Peyer's patch (tissue), 4 donors: ENCODE data around the gene SDF2L1. TPM values are rescaled to one million over a fixed set of nuclear protein-coding genes. Genes with fewer than 3 reads are reported as not detected.
"Not testable (repeated sequence)": the region's sequence is repeated elsewhere in the genome, so short reads cannot be mapped to it uniquely, and the experiment has no call there.

Experiments used
- DNase-seq, 3 donors: peaks; one replicate each; pipeline ENCODE4 v3.0.0-alpha.2; 2017 to 2019
- H3K27ac ChIP-seq, 4 donors: fragments of 200-600 bp; sonication (generic); one replicate each; pipeline ENCODE4 v1.5.1; 2016 to 2019
- H3K27me3 ChIP-seq, 2 donors: fragments of 200-600 bp; sonication (generic); one replicate each; pipeline ENCODE4 v1.5.1; 2019
- H3K36me3 ChIP-seq, 3 donors: fragments of 200-600 bp; sonication (generic); one replicate each; pipeline ENCODE4 v1.5.1; 2016 to 2019
- H3K4me1 ChIP-seq, 4 donors: fragments of 200-600 bp; sonication (generic); one replicate each; pipeline ENCODE4 v1.5.1; 2016 to 2019
- H3K4me3 ChIP-seq, 4 donors: fragments of 200-600 bp; sonication (generic); 1 replicate in 3 of 4; 2 replicates in 1 of 4; pipeline ENCODE4 v1.5.1; 2016 to 2019; ENCODE audit warnings: mild to moderate bottlenecking in 1 of 4
- H3K9me3 ChIP-seq, 4 donors: fragments of 200-600 bp; sonication (generic); one replicate each; pipeline ENCODE4 v1.5.1; 2016 to 2019; ENCODE audit warnings: mild to moderate bottlenecking in 1 of 4
- CTCF ChIP-seq, 6 experiments: fragments of 450-650 bp in 4 of 6; fragments of 200-600 bp in 2 of 6; sonication (generic) in 1 of 6; IDR thresholded peaks; one replicate each; pipeline ENCODE4 v1.5.1; 2017 to 2019; ENCODE audit warnings: antibody characterized with exemption in 6 of 6, mild to moderate bottlenecking in 3 of 6, moderate library complexity in 1 of 6
- POLR2A ChIP-seq, 2 donors: fragments of 450-650 bp; IDR thresholded peaks; one replicate each; pipeline ENCODE4 v1.5.1; 2017; ENCODE audit warnings: antibody characterized with exemption in 2 of 2, mild to moderate bottlenecking in 2 of 2, moderate library complexity in 2 of 2
- total RNA-seq, 4 donors: library from RNA; depleted of rRNA; stranded (reverse); fragments of >200 nt; gene quantifications; one replicate each; pipeline ENCODE4 v1.1.0, GENCODE V29; 2016

The SDF2L1 gene
- total RNA-seq, 4 donors from 2014 or later, result 14.9 to 49.2 (median 30.0) TPM

- H3K36me3 ChIP-seq, result no peaks in the 10 kb centered on the region
- H3K4me1 ChIP-seq, result peaks cover 0 to 13% (median 4%) of the 10 kb centered on the region in 4 donors
- TF ChIP-seq POLR2A (IDR thresholded peaks at IDR 0.05) (no peak), CTCF (IDR thresholded peaks at IDR 0.05) (no peak)
- H3K9me3 ChIP-seq, result no peaks in the 10 kb centered on the region
- no peaks in the 10 kb centered on the region for H3K27me3 ChIP-seq
- H3K4me3 ChIP-seq, result no peak overlapping the region
- no peak for DNase-seq
- no peak overlapping the region for H3K27ac ChIP-seq
These were observed 1.3 kb upstream of the SDF2L1 start for GRCh38 chr22:21640810-21641209.

- Histone ChIP-seq H3K9me3 (no peaks in the 10 kb centered on the region), H3K27ac (peak overlapping the region; percentile 1 to 82 (median 23)), H3K27me3 (no peaks in the 10 kb centered on the region), H3K4me3 (peak overlapping the region; percentile 59 to 93 (median 78)), H3K4me1 (peaks cover 0 to 13% (median 5%) of the 10 kb centered on the region in 4 donors), H3K36me3 (no peaks in the 10 kb centered on the region)
- TF ChIP-seq POLR2A (IDR thresholded peaks at IDR 0.05), result no peak
- TF ChIP-seq CTCF (IDR thresholded peaks at IDR 0.05), result peak in 4 of 6 experiments; percentile 21 to 52 (median 48)
- peak in 2 of 3 donors; percentile 67 to 68 for DNase-seq
These were observed 699 bp upstream of the SDF2L1 start for GRCh38 chr22:21641417-21641788.

- DNase-seq, result peak; percentile 60 to 79 (median 70)
- Histone ChIP-seq H3K27me3 (no peaks in the 10 kb centered on the region), H3K36me3 (no peaks in the 10 kb centered on the region), H3K27ac (peak overlapping the region; percentile 70 to 82 (median 74)), H3K9me3 (no peaks in the 10 kb centered on the region), H3K4me3 (peak overlapping the region; percentile 59 to 93 (median 78)), H3K4me1 (peaks cover 0 to 13% (median 6%) of the 10 kb centered on the region in 4 donors)
- TF ChIP-seq POLR2A (IDR thresholded peaks at IDR 0.05), result no peak
- TF ChIP-seq CTCF (IDR thresholded peaks at IDR 0.05), result peak in 5 of 6 experiments; percentile 45 to 68 (median 60)
These were observed 714 bp downstream of the SDF2L1 start for GRCh38 chr22:21642584-21643448.

- Histone ChIP-seq H3K27me3 (no peaks in the 10 kb centered on the region), H3K4me1 (peaks cover 0 to 13% (median 6%) of the 10 kb centered on the region in 4 donors), H3K27ac (no peak overlapping the region), H3K9me3 (no peaks in the 10 kb centered on the region), H3K4me3 (peak overlapping the region in 2 of 4 donors; percentile 75 to 82), H3K36me3 (peaks cover 0 to under 1% (median 0%) of the 10 kb centered on the region in 3 donors)
- DNase-seq, result no peak
- TF ChIP-seq POLR2A (IDR thresholded peaks at IDR 0.05), result no peak
These were observed 1.6 kb downstream of the SDF2L1 start for GRCh38 chr22:21643533-21644357.

GRCh38 chr22:21645513-21645912 is 3.4 kb downstream of the SDF2L1 start:
- H3K4me3 ChIP-seq, H3K27me3 ChIP-seq, DNase-seq, H3K27ac ChIP-seq, H3K36me3 ChIP-seq, H3K9me3 ChIP-seq: not testable (repeated sequence)
- H3K4me1 ChIP-seq, result peaks cover 0 to 13% (median 6%) of the 10 kb centered on the region in 4 donors

GRCh38 chr22:21646608-21647590 is 4.8 kb downstream of the SDF2L1 start:
- TF ChIP-seq CTCF (IDR thresholded peaks at IDR 0.05) (peak; percentile 75 to 93 (median 88)), POLR2A (IDR thresholded peaks at IDR 0.05) (no peak)
- peaks cover 0 to 25% (median 11%) of the 10 kb centered on the region in 4 donors for H3K4me1 ChIP-seq
- no peaks in the 10 kb centered on the region for H3K27me3 ChIP-seq
- H3K27ac ChIP-seq, result no peak overlapping the region
- no peak overlapping the region for H3K4me3 ChIP-seq
- DNase-seq, result peak; percentile 71 to 94 (median 82)
- H3K36me3 ChIP-seq, result peaks cover 0 to 8% (median 0%) of the 10 kb centered on the region in 3 donors
- H3K9me3 ChIP-seq, result no peaks in the 10 kb centered on the region
